ENCODE measurements around the gene KRT7. TPM values are rescaled to one million over a fixed set of nuclear protein-coding genes. Genes with fewer than 3 reads are reported as not detected.
"Not testable (repeated sequence)": the region's sequence is repeated elsewhere in the genome, so short reads cannot be mapped to it uniquely, and the experiment has no call there.

KRT7 gene
- total and polyA plus RNA-seq, 2 donors (not counting 1 experiment from before 2014, with no cell fraction given), result not detected

DNA sequence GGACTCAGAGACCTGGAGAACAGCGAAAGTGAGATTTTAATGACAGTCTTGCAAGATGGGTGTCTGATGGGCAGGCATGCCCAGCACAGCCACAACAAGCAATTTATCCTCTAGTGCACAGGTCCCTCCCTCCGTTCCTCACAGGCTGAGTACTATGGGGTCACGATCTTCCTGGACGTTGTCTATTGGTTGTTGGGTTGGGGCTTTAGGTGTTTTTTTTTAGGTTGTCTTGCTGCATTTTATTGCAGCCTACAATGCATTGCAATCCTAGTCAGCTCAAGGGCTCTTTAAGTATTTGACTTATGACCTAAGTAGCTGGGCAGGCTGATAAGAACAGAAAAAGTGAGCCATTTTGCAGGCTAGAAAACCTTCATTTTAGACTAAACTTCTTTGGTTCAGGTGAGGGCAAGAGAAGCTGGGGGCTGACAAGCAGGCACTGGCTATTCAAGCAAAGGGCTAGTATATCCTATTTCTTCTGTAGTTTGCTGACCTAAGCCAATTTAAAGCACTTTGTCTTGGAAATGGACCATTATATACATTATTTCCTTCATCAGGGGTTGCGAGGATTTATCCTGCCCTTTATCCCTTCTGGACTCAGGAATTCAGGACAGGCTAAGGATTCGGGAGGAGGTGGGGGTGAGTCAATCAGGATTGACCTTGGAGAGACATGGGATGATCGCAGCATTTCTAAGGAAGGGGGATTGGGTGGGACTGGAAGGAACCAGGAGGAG, 6.0 kb downstream of the KRT7 start:
- Histone ChIP-seq H2AFZ (ENCODE audit: insufficient read depth, low read depth, low read length, poor library complexity, severe bottlenecking) (no peak overlapping the region), H3K9me3 (ENCODE audit: control extremely low read depth in 1 of 3, control insufficient read depth in 2 of 3, insufficient read depth in 1 of 3, low read length in 2 of 3) (peaks cover 0 to 3% (median 0%) of the 10 kb centered on the region in 3 donors), H3K27ac (ENCODE audit: low read length in 2 of 2) (no peak overlapping the region), H3K4me1 (ENCODE audit: control insufficient read depth in 2 of 2, insufficient read depth in 2 of 2, low read length in 2 of 2) (peaks cover 0 to 3% of the 10 kb centered on the region in 2 donors), H3K79me2 (ENCODE audit: control insufficient read depth, insufficient read depth, low read length) (no peaks in the 10 kb centered on the region), H4K20me1 (ENCODE audit: control insufficient read depth, insufficient read depth, low read length, poor library complexity, severe bottlenecking) (no peaks in the 10 kb centered on the region), H3K4me2 (replicated peaks; ENCODE audit: low read depth, low read length, poor library complexity, severe bottlenecking) (no peak overlapping the region), H3K36me3 (replicated peaks in 1 of 2; ENCODE audit: control extremely low read depth in 1 of 2, control insufficient read depth in 1 of 2, extremely low read depth in 1 of 2, insufficient read depth in 2 of 2, low read length in 1 of 2) (no peaks in the 10 kb centered on the region), H3K4me3 (ENCODE audit: control extremely low read depth in 1 of 5, extremely low read depth in 1 of 5, insufficient read depth in 1 of 5, low read depth in 2 of 5, low read length in 4 of 5) (no peak overlapping the region), H3K27me3 (replicated peaks in 1 of 4; ENCODE audit: control extremely low read depth in 1 of 4, control insufficient read depth in 3 of 4, insufficient read depth in 4 of 4, low read length in 3 of 4) (peaks cover 0 to 7% (median 3%) of the 10 kb centered on the region in 4 experiments), H3K9ac (ENCODE audit: low read length) (no peak overlapping the region)
- Mint-ChIP-seq H3K4me1 (peaks cover 4% of the 10 kb centered on the region), H3K9me3 (ENCODE audit: insufficient read depth) (no peaks in the 10 kb centered on the region), H3K27me3 (peaks cover 18% of the 10 kb centered on the region), H3K27ac (no peak overlapping the region), H3K4me3 (no peak overlapping the region)
- intact Hi-C loops (cut with micrococcal nuclease), result no loop called here
- POLR2A ChIA-PET, result no interaction called here
- 95% methylated on average over 3 of the region's 7 CpGs for WGBS (ENCODE audit: insufficient coverage)
- no peak for DNase-seq
- no peak for ATAC-seq (ENCODE audit: low read depth)
- CTCF ChIA-PET, result no interaction called here
- TF ChIP-seq, protein P1, sequence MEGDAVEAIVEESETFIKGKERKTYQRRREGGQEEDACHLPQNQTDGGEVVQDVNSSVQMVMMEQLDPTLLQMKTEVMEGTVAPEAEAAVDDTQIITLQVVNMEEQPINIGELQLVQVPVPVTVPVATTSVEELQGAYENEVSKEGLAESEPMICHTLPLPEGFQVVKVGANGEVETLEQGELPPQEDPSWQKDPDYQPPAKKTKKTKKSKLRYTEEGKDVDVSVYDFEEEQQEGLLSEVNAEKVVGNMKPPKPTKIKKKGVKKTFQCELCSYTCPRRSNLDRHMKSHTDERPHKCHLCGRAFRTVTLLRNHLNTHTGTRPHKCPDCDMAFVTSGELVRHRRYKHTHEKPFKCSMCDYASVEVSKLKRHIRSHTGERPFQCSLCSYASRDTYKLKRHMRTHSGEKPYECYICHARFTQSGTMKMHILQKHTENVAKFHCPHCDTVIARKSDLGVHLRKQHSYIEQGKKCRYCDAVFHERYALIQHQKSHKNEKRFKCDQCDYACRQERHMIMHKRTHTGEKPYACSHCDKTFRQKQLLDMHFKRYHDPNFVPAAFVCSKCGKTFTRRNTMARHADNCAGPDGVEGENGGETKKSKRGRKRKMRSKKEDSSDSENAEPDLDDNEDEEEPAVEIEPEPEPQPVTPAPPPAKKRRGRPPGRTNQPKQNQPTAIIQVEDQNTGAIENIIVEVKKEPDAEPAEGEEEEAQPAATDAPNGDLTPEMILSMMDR (IDR thresholded peaks at IDR 0.05), result no peak
- TF ChIP-seq EZH2 (IDR thresholded peaks at IDR 0.05; ENCODE audit: borderline replicate concordance, insufficient read depth, low read depth, low read length, poor library complexity, severe bottlenecking), result no peak

DNA sequence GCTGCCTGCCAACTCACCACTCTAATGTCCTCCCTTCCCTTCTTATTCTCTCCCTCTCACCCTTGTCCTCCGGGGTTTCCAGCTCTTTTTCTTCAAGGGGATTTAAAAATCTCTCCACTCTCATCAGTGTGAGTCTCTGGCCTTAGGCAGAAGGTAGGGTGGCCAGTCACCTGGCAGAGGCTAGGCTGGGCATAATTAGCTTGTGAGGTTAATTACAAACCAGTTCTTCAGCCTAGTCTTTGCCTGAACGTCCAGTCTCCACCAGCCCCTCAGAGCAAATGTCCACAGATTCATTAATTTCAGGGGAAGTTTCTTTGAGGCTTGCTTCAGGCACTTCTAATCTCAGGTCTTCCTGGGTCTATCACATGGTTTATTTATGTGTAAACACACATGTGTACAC, 6.7 kb downstream of the KRT7 start:
- POLR2A ChIA-PET, result no interaction called here
- peaks cover 0 to 7% of the 10 kb centered on the region in 2 donors for H3K4me1 ChIP-seq (ENCODE audit: control insufficient read depth in 2 of 2, insufficient read depth in 2 of 2, low read length in 2 of 2)
- no peak overlapping the region for H3K4me3 ChIP-seq (ENCODE audit: control extremely low read depth in 1 of 5, extremely low read depth in 1 of 5, insufficient read depth in 1 of 5, low read depth in 2 of 5, low read length in 4 of 5)
- no peak for ATAC-seq (ENCODE audit: low read depth)
- no peak overlapping the region for H3K9ac ChIP-seq (ENCODE audit: low read length)
- H3K79me2 ChIP-seq (ENCODE audit: control insufficient read depth, insufficient read depth, low read length), result no peaks in the 10 kb centered on the region
- Mint-ChIP-seq H3K4me3 (no peak overlapping the region), H3K27me3 (peaks cover 12% of the 10 kb centered on the region), H3K27ac (no peak overlapping the region), H3K9me3 (ENCODE audit: insufficient read depth) (no peaks in the 10 kb centered on the region), H3K4me1 (peaks cover 7% of the 10 kb centered on the region)
- no CpG with 5 or more reads among the region's 2 CpGs for WGBS (ENCODE audit: insufficient coverage)
- intact Hi-C loops (cut with micrococcal nuclease), result no loop called here
- no peaks in the 10 kb centered on the region for H3K36me3 ChIP-seq (replicated peaks in 1 of 2; ENCODE audit: control extremely low read depth in 1 of 2, control insufficient read depth in 1 of 2, extremely low read depth in 1 of 2, insufficient read depth in 2 of 2, low read length in 1 of 2)
- TF ChIP-seq, protein P1 (IDR thresholded peaks at IDR 0.05), result no peak
- no peak for TF ChIP-seq EZH2 (IDR thresholded peaks at IDR 0.05; ENCODE audit: borderline replicate concordance, insufficient read depth, low read depth, low read length, poor library complexity, severe bottlenecking)
- no peak overlapping the region for H2AFZ ChIP-seq (ENCODE audit: insufficient read depth, low read depth, low read length, poor library complexity, severe bottlenecking)
- no peaks in the 10 kb centered on the region for H4K20me1 ChIP-seq (ENCODE audit: control insufficient read depth, insufficient read depth, low read length, poor library complexity, severe bottlenecking)
- H3K27me3 ChIP-seq (replicated peaks in 1 of 4; ENCODE audit: control extremely low read depth in 1 of 4, control insufficient read depth in 3 of 4, insufficient read depth in 4 of 4, low read length in 3 of 4), result peaks cover 0 to 3% (median under 1%) of the 10 kb centered on the region in 4 experiments
- DNase-seq, result no peak
- no peak overlapping the region for H3K27ac ChIP-seq (ENCODE audit: low read length in 2 of 2)
- no peak overlapping the region for H3K4me2 ChIP-seq (replicated peaks; ENCODE audit: low read depth, low read length, poor library complexity, severe bottlenecking)
- peaks cover 0 to 3% (median 0%) of the 10 kb centered on the region in 3 donors for H3K9me3 ChIP-seq (ENCODE audit: control extremely low read depth in 1 of 3, control insufficient read depth in 2 of 3, insufficient read depth in 1 of 3, low read length in 2 of 3)
- CTCF ChIA-PET, result no interaction called here

DNA sequence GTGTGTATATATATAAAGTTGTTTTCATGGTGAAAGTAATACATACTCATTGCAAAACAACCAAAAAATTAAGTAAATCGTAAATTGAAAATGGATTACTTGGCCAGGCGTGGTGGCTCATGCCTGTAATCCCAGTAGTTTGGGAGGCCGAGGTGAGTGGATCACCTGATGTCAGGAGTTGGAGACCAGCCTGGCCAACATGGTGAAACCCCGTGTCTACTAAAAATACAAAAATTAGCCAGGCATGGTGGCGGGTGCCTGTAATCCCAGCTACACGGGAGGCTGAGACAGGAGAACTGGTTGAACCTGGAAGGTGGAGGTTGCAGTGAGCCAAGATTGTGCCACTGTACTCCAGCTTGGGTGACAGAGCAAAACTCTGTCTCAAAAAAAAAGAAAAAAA, 7.2 kb downstream of the KRT7 start:
- H3K9me3 Mint-ChIP-seq (ENCODE audit: insufficient read depth); intact Hi-C loops (cut with micrococcal nuclease); DNase-seq; POLR2A ChIA-PET; ATAC-seq (ENCODE audit: low read depth); H3K4me3 ChIP-seq (ENCODE audit: control extremely low read depth in 1 of 5, extremely low read depth in 1 of 5, insufficient read depth in 1 of 5, low read depth in 2 of 5, low read length in 4 of 5); H3K4me1 ChIP-seq (ENCODE audit: control insufficient read depth in 2 of 2, insufficient read depth in 2 of 2, low read length in 2 of 2); H3K9ac ChIP-seq (ENCODE audit: low read length); H3K79me2 ChIP-seq (ENCODE audit: control insufficient read depth, insufficient read depth, low read length); H3K36me3 ChIP-seq (replicated peaks in 1 of 2; ENCODE audit: control extremely low read depth in 1 of 2, control insufficient read depth in 1 of 2, extremely low read depth in 1 of 2, insufficient read depth in 2 of 2, low read length in 1 of 2); H3K27ac ChIP-seq (ENCODE audit: low read length in 2 of 2); H3K27ac Mint-ChIP-seq; CTCF ChIA-PET; H4K20me1 ChIP-seq (ENCODE audit: control insufficient read depth, insufficient read depth, low read length, poor library complexity, severe bottlenecking); H3K4me1 Mint-ChIP-seq; H3K4me3 Mint-ChIP-seq; H3K27me3 ChIP-seq (replicated peaks in 1 of 4; ENCODE audit: control extremely low read depth in 1 of 4, control insufficient read depth in 3 of 4, insufficient read depth in 4 of 4, low read length in 3 of 4); H2AFZ ChIP-seq (ENCODE audit: insufficient read depth, low read depth, low read length, poor library complexity, severe bottlenecking); H3K4me2 ChIP-seq (replicated peaks; ENCODE audit: low read depth, low read length, poor library complexity, severe bottlenecking); H3K9me3 ChIP-seq (ENCODE audit: control extremely low read depth in 1 of 3, control insufficient read depth in 2 of 3, insufficient read depth in 1 of 3, low read length in 2 of 3): not testable (repeated sequence)
- peaks cover 14% of the 10 kb centered on the region for H3K27me3 Mint-ChIP-seq
- WGBS (ENCODE audit: insufficient coverage), result 92% methylated on average over 5 of the region's 6 CpGs
